PC-9 (cell line): ENCODE measurements around the gene ITPR3. TPM values are rescaled to one million over a fixed set of nuclear protein-coding genes. Genes with fewer than 3 reads are reported as not detected.

ENCODE experiments used
- BruUV-seq: library from RNA; stranded (reverse); fragments of 400-500 nt; replicated peaks from 2 replicates; lab custom pipeline; 2021; lab: Mats Ljungman, UMichigan
- CTCF ChIA-PET: fragments of 300-600 bp; sonication (Branson Sonifier 250); formaldehyde crosslinking; loops from one replicate; lab custom pipeline; 2022; ENCODE audit warnings: antibody characterized with exemption; lab: Charles Lee
- POLR2A ChIA-PET: fragments of 300-600 bp; sonication (Branson Sonifier 250); formaldehyde crosslinking; loops from one replicate; lab custom pipeline; 2022; ENCODE audit warnings: antibody characterized with exemption; ENCODE audit not compliant: unreplicated experiment; lab: Charles Lee
- DNase-seq, 2 experiments: peaks; one replicate each; pipeline versions ENCODE4 v3.0.0 to v3.0.0-alpha.2; 2015 to 2022; ENCODE audit warnings: mixed read lengths in 1 of 2
- H2AFZ ChIP-seq: fragments of 200-600 bp; sonication (generic); 2 replicates; pipeline ENCODE4 v1.8.1; 2017; ENCODE audit warnings: antibody characterized with exemption
- H3F3A ChIP-seq: fragments of 200-600 bp; sonication (generic); 2 replicates; pipeline ENCODE4 v1.8.1; 2017; ENCODE audit warnings: antibody characterized with exemption, mild to moderate bottlenecking, low read depth; ENCODE audit not compliant: insufficient read depth
- H3K27ac ChIP-seq: fragments of 200-600 bp; sonication (generic); 2 replicates; pipeline ENCODE4 v1.6.1; 2016; ENCODE audit warnings: mixed run types
- H3K27me3 ChIP-seq: fragments of 200-600 bp; sonication (generic); 2 replicates; pipeline ENCODE4 v1.6.1; 2016; ENCODE audit warnings: low read depth, mixed run types; ENCODE audit not compliant: insufficient read depth
- H3K36me3 ChIP-seq: fragments of 200-600 bp; sonication (generic); 2 replicates; pipeline ENCODE4 v1.6.1; 2016; ENCODE audit warnings: low read depth, mixed run types
- H3K4me1 ChIP-seq: fragments of 200-600 bp; sonication (generic); replicated peaks from 2 replicates; pipeline ENCODE4 v1.6.1; 2016; ENCODE audit warnings: mixed run types; ENCODE audit not compliant: insufficient read depth
- H3K4me2 ChIP-seq: fragments of 200-600 bp; sonication (generic); 2 replicates; pipeline ENCODE4 v1.6.1; 2017; ENCODE audit warnings: mixed run types
- H3K4me3 ChIP-seq: fragments of 200-600 bp; sonication (generic); 2 replicates; pipeline ENCODE4 v1.6.1; 2016; ENCODE audit warnings: mixed run types
- H3K79me2 ChIP-seq: fragments of 200-600 bp; sonication (generic); 2 replicates; pipeline ENCODE4 v1.6.1; 2017; ENCODE audit warnings: low read depth, mixed run types
- H3K9me2 ChIP-seq: fragments of 200-600 bp; sonication (generic); 2 replicates; pipeline ENCODE4 v1.8.1; 2017; ENCODE audit warnings: mild to moderate bottlenecking; ENCODE audit not compliant: insufficient read depth
- H3K9me3 ChIP-seq: fragments of 200-600 bp; sonication (generic); 2 replicates; pipeline ENCODE4 v1.8.1; 2016; ENCODE audit warnings: low read depth; ENCODE audit not compliant: insufficient read depth
- H4K20me1 ChIP-seq: fragments of 200-600 bp; sonication (generic); 2 replicates; pipeline ENCODE4 v1.8.1; 2017; ENCODE audit not compliant: insufficient read depth
- EZH2 ChIP-seq: fragments of 200-600 bp; sonication (generic); IDR thresholded peaks from 2 replicates; pipeline ENCODE4 v1.8.0; 2017; ENCODE audit warnings: antibody characterized with exemption, low read depth
- intact Hi-C: fragments of 100-400 bp; cut with micrococcal nuclease; formaldehyde crosslinking; loops from one replicate; pipeline ENCODE4 v1.10.0; 2022; ENCODE audit not compliant: unreplicated experiment
- total RNA-seq: library from RNA; stranded (reverse); gene quantifications from 2 replicates; pipeline ENCODE4 v1.2.3, GENCODE V29; 2021
- TF ChIP-seq, protein P1 (sequence below): fragments of 200-600 bp; sonication (generic); conservative IDR thresholded peaks from 2 replicates; pipeline ENCODE4 v1.6.1; 2017; ENCODE audit warnings: mixed run types, antibody characterized with exemption, mild to moderate bottlenecking, moderate library complexity

ITPR3 gene
- total RNA-seq, 1 experiment from 2014 or later = 86.9 TPM

DNA sequence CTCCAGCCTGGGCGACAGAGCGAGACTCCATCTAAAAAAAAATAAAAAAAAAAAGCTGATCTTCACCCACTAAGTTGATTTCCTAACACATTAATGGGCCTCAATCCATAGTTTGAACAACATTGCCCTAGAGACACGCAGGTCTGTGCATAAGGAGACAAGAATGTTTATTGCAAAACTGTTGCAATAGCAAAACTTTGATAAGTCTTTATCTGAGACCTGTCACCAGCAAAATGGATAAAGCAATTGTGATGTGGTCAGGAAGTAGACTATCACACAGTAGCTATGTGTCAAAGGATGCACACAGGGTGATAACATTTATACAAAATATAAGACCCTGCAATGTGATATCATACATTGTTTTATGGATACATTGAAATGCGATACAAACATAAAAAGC lies 4.2 kb upstream of the ITPR3 start:
- Histone ChIP-seq H3K27ac (0 out of 2 replicates have a peak overlapping the region, but pooled peaks have one; percentile 31), H3K36me3 (no peaks in the 10 kb centered on the region), H3K27me3 (no peaks in the 10 kb centered on the region), H3K9me3 (no peaks in the 10 kb centered on the region), H3K4me3 (no peak overlapping the region), H3K4me1 (peaks cover 62% of the 10 kb centered on the region), H2AFZ (no peak overlapping the region), H3F3A (peaks cover 60% of the 10 kb centered on the region), H4K20me1 (no peaks in the 10 kb centered on the region), H3K4me2 (peak overlapping the region; percentile 10; the same call in 1 of the 2 replicates), H3K79me2 (peaks cover 6% of the 10 kb centered on the region), H3K9me2 (no peaks in the 10 kb centered on the region)
- POLR2A ChIA-PET = interaction anchor here (0.7 kb wide), 1 partner anchor 159 kb away, joined by 6 read pairs; no protein-coding TSS in a partner anchor
- DNase-seq = peak in 1 of 2 experiments; percentile 91
- intact Hi-C loops = no loop called here
- CTCF ChIA-PET = interaction anchor here (0.6 kb wide), 1 partner anchor 15 kb away, joined by 4 read pairs; no protein-coding TSS in a partner anchor
- TF ChIP-seq, protein P1, sequence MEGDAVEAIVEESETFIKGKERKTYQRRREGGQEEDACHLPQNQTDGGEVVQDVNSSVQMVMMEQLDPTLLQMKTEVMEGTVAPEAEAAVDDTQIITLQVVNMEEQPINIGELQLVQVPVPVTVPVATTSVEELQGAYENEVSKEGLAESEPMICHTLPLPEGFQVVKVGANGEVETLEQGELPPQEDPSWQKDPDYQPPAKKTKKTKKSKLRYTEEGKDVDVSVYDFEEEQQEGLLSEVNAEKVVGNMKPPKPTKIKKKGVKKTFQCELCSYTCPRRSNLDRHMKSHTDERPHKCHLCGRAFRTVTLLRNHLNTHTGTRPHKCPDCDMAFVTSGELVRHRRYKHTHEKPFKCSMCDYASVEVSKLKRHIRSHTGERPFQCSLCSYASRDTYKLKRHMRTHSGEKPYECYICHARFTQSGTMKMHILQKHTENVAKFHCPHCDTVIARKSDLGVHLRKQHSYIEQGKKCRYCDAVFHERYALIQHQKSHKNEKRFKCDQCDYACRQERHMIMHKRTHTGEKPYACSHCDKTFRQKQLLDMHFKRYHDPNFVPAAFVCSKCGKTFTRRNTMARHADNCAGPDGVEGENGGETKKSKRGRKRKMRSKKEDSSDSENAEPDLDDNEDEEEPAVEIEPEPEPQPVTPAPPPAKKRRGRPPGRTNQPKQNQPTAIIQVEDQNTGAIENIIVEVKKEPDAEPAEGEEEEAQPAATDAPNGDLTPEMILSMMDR = no peak
- TF ChIP-seq EZH2 = no peak
- BruUV-seq = no TSS peak

- no peak for DNase-seq
- H3K4me2 ChIP-seq = peak overlapping the region; percentile 86
- intact Hi-C loops = no loop called here
- peak overlapping the region; percentile 100 for H3K4me3 ChIP-seq
- H3K9me3 ChIP-seq = no peaks in the 10 kb centered on the region
- H3K4me1 ChIP-seq = peaks cover 57% of the 10 kb centered on the region
- H3K79me2 ChIP-seq = peaks cover 30% of the 10 kb centered on the region
- TF ChIP-seq EZH2 = no peak
- TF ChIP-seq, protein P1 = no peak
- peak overlapping the region; percentile 67; the same call in 1 of the 2 replicates for H2AFZ ChIP-seq
- no peaks in the 10 kb centered on the region for H3K9me2 ChIP-seq
- peak overlapping the region; percentile 69 for H3K27ac ChIP-seq
- peaks cover 57% of the 10 kb centered on the region for H3F3A ChIP-seq
- H3K27me3 ChIP-seq = no peaks in the 10 kb centered on the region
- peaks cover 13% of the 10 kb centered on the region for H4K20me1 ChIP-seq
- no TSS peak for BruUV-seq
- ChIA-PET CTCF (no interaction called here), POLR2A (no interaction called here)
- H3K36me3 ChIP-seq = peaks cover 8% of the 10 kb centered on the region
These were observed 1.8 kb upstream of the ITPR3 start for GRCh38 chr6:33619166-33619840.

- TF ChIP-seq EZH2 = no peak
- TF ChIP-seq, protein P1 = no peak
- Histone ChIP-seq H3K4me3 (peak overlapping the region; percentile 100), H2AFZ (peak overlapping the region; percentile 67), H3K4me2 (peak overlapping the region; percentile 86), H3K9me2 (no peaks in the 10 kb centered on the region), H3K27me3 (no peaks in the 10 kb centered on the region), H3K27ac (peak overlapping the region; percentile 69), H3K9me3 (no peaks in the 10 kb centered on the region), H4K20me1 (peaks cover 23% of the 10 kb centered on the region), H3K79me2 (peaks cover 40% of the 10 kb centered on the region), H3K36me3 (peaks cover 13% of the 10 kb centered on the region), H3K4me1 (peaks cover 51% of the 10 kb centered on the region), H3F3A (peaks cover 58% of the 10 kb centered on the region)
- ChIA-PET POLR2A (interaction anchor here (0.6 to 0.7 kb wide), 4 partner anchors 15 to 609 kb away, joined by 3 to 27 read pairs (median 15); no protein-coding TSS in a partner anchor), CTCF (no interaction called here)
- intact Hi-C loops = loop anchor here (1.0 to 2.0 kb wide), 3 partner anchors 9 to 52 kb away; no protein-coding TSS in a partner anchor
- DNase-seq = peak; percentile 58 to 71
- BruUV-seq = TSS peak; percentile 65
These were observed 815 bp upstream of the ITPR3 start for GRCh38 chr6:33620158-33620855.
